ENCODE measurements around the gene PCDH9. TPM values are rescaled to one million over a fixed set of nuclear protein-coding genes. Genes with fewer than 3 reads are reported as not detected.

PCDH9 gene
- total RNA-seq, 4 donors from 2014 or later = 0.57 to 1.7 (median 0.97) TPM

DNA sequence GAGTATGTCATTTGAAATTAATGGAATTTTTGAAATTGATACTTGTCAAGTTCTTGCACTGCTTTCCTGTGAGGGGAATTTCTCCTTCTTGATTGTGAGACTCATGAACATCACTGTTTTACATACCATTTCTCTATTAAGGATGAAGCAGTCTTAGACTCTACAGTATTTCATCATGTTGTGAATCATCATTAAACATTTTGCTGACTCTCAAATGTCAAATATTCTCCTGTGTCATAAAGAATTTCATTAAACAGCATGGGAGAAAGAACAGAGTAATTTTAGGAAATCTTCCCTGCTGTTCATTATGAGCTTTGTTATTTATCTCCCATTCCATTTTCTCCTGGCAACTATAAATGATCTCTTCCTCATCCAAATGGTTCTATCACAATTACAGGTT, 729.0 kb downstream of the PCDH9 start:
- Histone ChIP-seq H3K9me3 (peaks cover 0 to 6% (median 0%) of the 10 kb centered on the region in 4 donors), H3K4me3 (no peak overlapping the region), H3K4me1 (no peaks in the 10 kb centered on the region), H3K36me3 (no peaks in the 10 kb centered on the region), H3K27ac (no peak overlapping the region), H3K27me3 (no peaks in the 10 kb centered on the region)
- TF ChIP-seq POLR2A (IDR thresholded peaks at IDR 0.05) (no peak), CTCF (IDR thresholded peaks at IDR 0.05) (no peak)
- no peak for DNase-seq

GRCh38 chr13:66492479-66492878, 737.7 kb downstream of the PCDH9 start:
- H3K4me1 ChIP-seq = no peaks in the 10 kb centered on the region
- no peaks in the 10 kb centered on the region for H3K9me3 ChIP-seq
- no peaks in the 10 kb centered on the region for H3K27me3 ChIP-seq
- no peak for TF ChIP-seq POLR2A (IDR thresholded peaks at IDR 0.05)
- no peaks in the 10 kb centered on the region for H3K36me3 ChIP-seq
- H3K27ac ChIP-seq = no peak overlapping the region
- no peak overlapping the region for H3K4me3 ChIP-seq
- DNase-seq = no peak

GRCh38 chr13:66491251-66491650, 738.9 kb downstream of the PCDH9 start:
- Histone ChIP-seq H3K9me3 (no peaks in the 10 kb centered on the region), H3K4me1 (no peaks in the 10 kb centered on the region), H3K27ac (no peak overlapping the region), H3K27me3 (no peaks in the 10 kb centered on the region), H3K36me3 (no peaks in the 10 kb centered on the region), H3K4me3 (no peak overlapping the region)
- DNase-seq = no peak
- no peak for TF ChIP-seq CTCF (IDR thresholded peaks at IDR 0.05)
- TF ChIP-seq POLR2A (IDR thresholded peaks at IDR 0.05) = no peak

GRCh38 chr13:66489586-66489985, 740.5 kb downstream of the PCDH9 start:
- no peak for DNase-seq
- no peaks in the 10 kb centered on the region for H3K36me3 ChIP-seq
- no peak overlapping the region for H3K27ac ChIP-seq
- no peaks in the 10 kb centered on the region for H3K27me3 ChIP-seq
- H3K9me3 ChIP-seq = no peaks in the 10 kb centered on the region
- H3K4me1 ChIP-seq = no peaks in the 10 kb centered on the region
- TF ChIP-seq POLR2A (IDR thresholded peaks at IDR 0.05) (no peak), CTCF (IDR thresholded peaks at IDR 0.05) (no peak)
- H3K4me3 ChIP-seq = no peak overlapping the region

- no peak overlapping the region for H3K27ac ChIP-seq
- no peak for TF ChIP-seq CTCF (IDR thresholded peaks at IDR 0.05)
- TF ChIP-seq POLR2A (IDR thresholded peaks at IDR 0.05) = no peak
- no peaks in the 10 kb centered on the region for H3K4me1 ChIP-seq
- no peaks in the 10 kb centered on the region for H3K36me3 ChIP-seq
- H3K27me3 ChIP-seq = no peaks in the 10 kb centered on the region
- no peaks in the 10 kb centered on the region for H3K9me3 ChIP-seq
- no peak for DNase-seq
- H3K4me3 ChIP-seq = no peak overlapping the region
These were observed 741.0 kb downstream of the PCDH9 start for GRCh38 chr13:66489172-66489571.

- DNase-seq = no peak
- Histone ChIP-seq H3K27me3 (no peaks in the 10 kb centered on the region), H3K27ac (no peak overlapping the region), H3K4me1 (no peaks in the 10 kb centered on the region), H3K4me3 (no peak overlapping the region), H3K36me3 (no peaks in the 10 kb centered on the region), H3K9me3 (no peaks in the 10 kb centered on the region)
- TF ChIP-seq CTCF (IDR thresholded peaks at IDR 0.05) (no peak), POLR2A (IDR thresholded peaks at IDR 0.05) (no peak)
These were observed 746.4 kb downstream of the PCDH9 start for GRCh38 chr13:66483712-66484111.

All from Peyer's patch (tissue), 4 donors.